ENCODE results near the gene HORMAD1. TPM values are rescaled to one million over a fixed set of nuclear protein-coding genes. Genes with fewer than 3 reads are reported as not detected.
"Not testable (repeated sequence)": the region's sequence is repeated elsewhere in the genome, so short reads cannot be mapped to it uniquely, and the experiment has no call there.

The HORMAD1 gene
- total RNA-seq, 4 donors from 2014 or later: 4.1 to 10.1 (median 9.3) TPM; not detected in 1

- intact Hi-C loops (cut with DNase I): no loop called here
- Histone ChIP-seq H3K4me1 (no peaks in the 10 kb centered on the region), H3K36me3 (no peaks in the 10 kb centered on the region), H3K27ac (no peak overlapping the region), H3K4me3 (no peak overlapping the region), H3K27me3 (no peaks in the 10 kb centered on the region), H3K9me3 (no peaks in the 10 kb centered on the region)
- DNase-seq: no peak
- 81 to 84% methylated on average over 11 of the region's 11 CpGs for WGBS, 2 donors
- TF ChIP-seq POLR2A (IDR thresholded peaks at IDR 0.05) (no peak), CTCF (IDR thresholded peaks at IDR 0.05) (no peak)
Measured at GRCh38 chr1:150718225-150718891, 2.3 kb downstream of the HORMAD1 start.

- H3K4me3 ChIP-seq; H3K4me1 ChIP-seq; H3K27me3 ChIP-seq; DNase-seq; H3K9me3 ChIP-seq; H3K36me3 ChIP-seq; H3K27ac ChIP-seq; intact Hi-C loops (cut with DNase I): not testable (repeated sequence)
- WGBS, 2 donors: 60 to 71% methylated on average over 1 of the region's 1 CpG
Measured at GRCh38 chr1:150709031-150709430, 11.7 kb downstream of the HORMAD1 start.

GRCh38 chr1:150708595-150708994 lies 12.1 kb downstream of the HORMAD1 start:
- no peak for DNase-seq
- Histone ChIP-seq H3K4me1 (no peaks in the 10 kb centered on the region), H3K36me3 (no peaks in the 10 kb centered on the region), H3K9me3 (no peaks in the 10 kb centered on the region), H3K27ac (no peak overlapping the region), H3K4me3 (no peak overlapping the region), H3K27me3 (no peaks in the 10 kb centered on the region)
- no peak for TF ChIP-seq POLR2A (IDR thresholded peaks at IDR 0.05)
- TF ChIP-seq CTCF (IDR thresholded peaks at IDR 0.05): no peak
- intact Hi-C loops (cut with DNase I): no loop called here
- 73 to 97% methylated on average over 2 of the region's 2 CpGs for WGBS, 2 donors

- no peak for DNase-seq
- TF ChIP-seq POLR2A (IDR thresholded peaks at IDR 0.05): no peak
- no peak for TF ChIP-seq CTCF (IDR thresholded peaks at IDR 0.05)
- no peak overlapping the region for H3K4me3 ChIP-seq
- 81 to 90% methylated on average over 1 of the region's 1 CpG for WGBS, 2 donors
- H3K4me1 ChIP-seq: no peaks in the 10 kb centered on the region
- intact Hi-C loops (cut with DNase I): no loop called here
- H3K27ac ChIP-seq: no peak overlapping the region
- H3K36me3 ChIP-seq: no peaks in the 10 kb centered on the region
- H3K27me3 ChIP-seq: no peaks in the 10 kb centered on the region
- no peaks in the 10 kb centered on the region for H3K9me3 ChIP-seq
Measured at GRCh38 chr1:150706091-150706490, 14.6 kb downstream of the HORMAD1 start.

GRCh38 chr1:150703427-150703826 lies 17.3 kb downstream of the HORMAD1 start:
- H3K27me3 ChIP-seq: no peaks in the 10 kb centered on the region
- intact Hi-C loops (cut with DNase I): no loop called here

More at GRCh38 chr1:150703427-150703826, 17.3 kb downstream of the HORMAD1 start:
- DNase-seq: no peak
- H3K9me3 ChIP-seq: no peaks in the 10 kb centered on the region
- H3K4me1 ChIP-seq: no peaks in the 10 kb centered on the region
- H3K27ac ChIP-seq: no peak overlapping the region
- H3K36me3 ChIP-seq: no peaks in the 10 kb centered on the region
- no peak overlapping the region for H3K4me3 ChIP-seq
- TF ChIP-seq POLR2A (IDR thresholded peaks at IDR 0.05) (no peak), CTCF (IDR thresholded peaks at IDR 0.05) (no peak)

Measured in esophagus squamous epithelium (tissue), 5 donors.